MM.1S (cell line): ENCODE results near the gene SCART1.

Experiments
- DNase-seq: peaks from one replicate; pipeline ENCODE4 v3.0.0-alpha.2; 2015
- H2AFZ ChIP-seq: fragments of 300-600 bp; sonication (generic); 2 replicates; pipeline ENCODE4 v1.6.0; 2016; ENCODE audit warnings: antibody characterized with exemption, low read length
- H3F3A ChIP-seq: fragments of 300-600 bp; sonication (generic); 2 replicates; pipeline ENCODE4 v1.6.1; 2016; ENCODE audit warnings: mild to moderate bottlenecking, antibody characterized with exemption, low read length, moderate library complexity, mixed read lengths; ENCODE audit not compliant: insufficient read depth
- H3K27ac ChIP-seq: fragments of 300-600 bp; sonication (generic); 2 replicates; pipeline ENCODE4 v1.5.1; 2016; ENCODE audit warnings: mild to moderate bottlenecking, low read length
- H3K27me3 ChIP-seq: fragments of 300-600 bp; sonication (generic); replicated peaks from 2 replicates; pipeline ENCODE4 v1.6.0; 2016; ENCODE audit warnings: low read length; ENCODE audit not compliant: insufficient read depth
- H3K36me3 ChIP-seq: fragments of 300-600 bp; sonication (generic); replicated peaks from 2 replicates; pipeline ENCODE4 v1.6.1; 2016; ENCODE audit warnings: mild to moderate bottlenecking, low read length, mixed read lengths; ENCODE audit not compliant: insufficient read depth
- H3K4me1 ChIP-seq: fragments of 300-600 bp; sonication (generic); 2 replicates; pipeline ENCODE4 v1.6.1; 2016; ENCODE audit warnings: low read length, mixed read lengths
- H3K4me2 ChIP-seq: fragments of 300-600 bp; sonication (generic); 2 replicates; pipeline ENCODE4 v1.6.0; 2016; ENCODE audit warnings: low read depth, low read length
- H3K4me3 ChIP-seq: fragments of 300-600 bp; sonication (generic); 2 replicates; pipeline ENCODE4 v1.5.1; 2016; ENCODE audit warnings: low read length, mixed read lengths
- H3K79me2 ChIP-seq: fragments of 300-600 bp; sonication (generic); 2 replicates; pipeline ENCODE4 v1.6.1; 2016; ENCODE audit warnings: mixed run types, low read length, mixed read lengths
- H3K9ac ChIP-seq: fragments of 300-600 bp; sonication (generic); 2 replicates; pipeline ENCODE4 v1.6.1; 2016; ENCODE audit warnings: low read length, mixed read lengths
- H3K9me2 ChIP-seq: fragments of 300-600 bp; sonication (generic); replicated peaks from 2 replicates; pipeline ENCODE4 v1.6.1; 2016; ENCODE audit warnings: mild to moderate bottlenecking, low read length, mixed read lengths; ENCODE audit not compliant: insufficient read depth
- H3K9me3 ChIP-seq: fragments of 300-600 bp; sonication (generic); replicated peaks from 2 replicates; pipeline ENCODE4 v1.6.1; 2016; ENCODE audit warnings: mild to moderate bottlenecking, low read length, mixed read lengths; ENCODE audit not compliant: insufficient read depth
- H4K20me1 ChIP-seq: fragments of 300-600 bp; sonication (generic); 2 replicates; pipeline ENCODE4 v1.6.1; 2016; ENCODE audit warnings: mild to moderate bottlenecking, low read length, moderate library complexity, mixed read lengths; ENCODE audit not compliant: insufficient read depth
- CTCF ChIP-seq: fragments of 300-600 bp; sonication (generic); IDR thresholded peaks from 2 replicates; pipeline ENCODE4 v1.5.1; 2016; ENCODE audit warnings: antibody characterized with exemption, low read length, mixed read lengths
- EZH2 ChIP-seq: fragments of 300-600 bp; sonication (generic); optimal IDR thresholded peaks from 2 replicates; pipeline ENCODE3; 2017; ENCODE audit warnings: low read depth, mild to moderate bottlenecking, antibody characterized with exemption, low read length, mixed read lengths
- EZH2phosphoT487 ChIP-seq: fragments of 300-600 bp; sonication (generic); IDR thresholded peaks from 2 replicates; pipeline ENCODE4 v1.6.1; 2018; ENCODE audit warnings: antibody characterized with exemption, low read length

The SCART1 gene

GRCh38 chr10:133453516-133454203 is at the start of gene SCART1:
TSS of gene SCART1 (plus strand) at chr10:133453945. CDS start at chr10:133453998, 53 bp downstream.
- H3K79me2 ChIP-seq: no peaks in the 10 kb centered on the region
- H4K20me1 ChIP-seq: no peaks in the 10 kb centered on the region
- DNase-seq: no peak
- no peaks in the 10 kb centered on the region; the same call in 1 of the 2 replicates for H3K27me3 ChIP-seq
- TF ChIP-seq EZH2phosphoT487: no peak
- no peak for TF ChIP-seq CTCF
- no peak for TF ChIP-seq EZH2
- H3K9me3 ChIP-seq: no peaks in the 10 kb centered on the region
- no peak within 1 kb of the TSS for H3K27ac ChIP-seq
- H3K4me3 ChIP-seq: no peak within 1 kb of the TSS
- H3K36me3 ChIP-seq: no peaks in the 10 kb centered on the region
- H3K9me2 ChIP-seq: no peaks in the 10 kb centered on the region
- no peaks in the 10 kb centered on the region for H3K4me1 ChIP-seq
- no peak within 1 kb of the TSS for H3K4me2 ChIP-seq
- H2AFZ ChIP-seq: no peak within 1 kb of the TSS
- H3F3A ChIP-seq: no peaks in the 10 kb centered on the region
- H3K9ac ChIP-seq: no peak within 1 kb of the TSS

GRCh38 chr10:133405272-133405671 is 48.5 kb upstream of the SCART1 start:
- H3K4me2 ChIP-seq: no peak overlapping the region
- H3K4me3 ChIP-seq: no peak overlapping the region
- H3F3A ChIP-seq: peaks cover 14% of the 10 kb centered on the region
- peaks cover 74% of the 10 kb centered on the region for H3K79me2 ChIP-seq
- H3K4me1 ChIP-seq: peaks cover 21% of the 10 kb centered on the region
- H4K20me1 ChIP-seq: no peaks in the 10 kb centered on the region
- DNase-seq: no peak
- H3K27ac ChIP-seq: no peak overlapping the region
- peaks cover 10% of the 10 kb centered on the region; the same call in 1 of the 2 replicates for H3K36me3 ChIP-seq
- no peak overlapping the region for H2AFZ ChIP-seq
- no peaks in the 10 kb centered on the region for H3K27me3 ChIP-seq
- TF ChIP-seq EZH2phosphoT487: no peak
- no peak for TF ChIP-seq EZH2
- no peak for TF ChIP-seq CTCF
- no peaks in the 10 kb centered on the region for H3K9me3 ChIP-seq
- no peak overlapping the region for H3K9ac ChIP-seq
- H3K9me2 ChIP-seq: no peaks in the 10 kb centered on the region

GRCh38 chr10:133405844-133406527 is 47.8 kb upstream of the SCART1 start:
- Histone ChIP-seq H3K27ac (no peak overlapping the region), H4K20me1 (no peaks in the 10 kb centered on the region), H3F3A (peaks cover 7% of the 10 kb centered on the region; the same call in 1 of the 2 replicates), H3K36me3 (peaks cover 10% of the 10 kb centered on the region; the same call in 1 of the 2 replicates), H3K9ac (no peak overlapping the region), H3K4me2 (no peak overlapping the region), H3K9me2 (no peaks in the 10 kb centered on the region), H3K27me3 (no peaks in the 10 kb centered on the region), H2AFZ (no peak overlapping the region), H3K4me1 (peaks cover 15% of the 10 kb centered on the region), H3K9me3 (no peaks in the 10 kb centered on the region), H3K79me2 (peaks cover 81% of the 10 kb centered on the region), H3K4me3 (no peak overlapping the region)
- no peak for DNase-seq
- TF ChIP-seq EZH2: no peak
- no peak for TF ChIP-seq EZH2phosphoT487
- TF ChIP-seq CTCF: no peak
